CD4-positive, CD25-positive, alpha-beta regulatory T cell (primary cell): ENCODE data around the gene LETMD1. TPM values are rescaled to one million over a fixed set of nuclear protein-coding genes. Genes with fewer than 3 reads are reported as not detected.
"Not testable (repeated sequence)": the region's sequence is repeated elsewhere in the genome, so short reads cannot be mapped to it uniquely, and the experiment has no call there.

Experiments
- ATAC-seq, 2 donors: fragments of 150-1000 bp; cut with Tn5 transposase; one replicate each; pipeline ENCODE4 v1.10.0; 2021; ENCODE audit warnings: low read depth in 2 of 2, moderate number of reproducible peaks in 2 of 2, moderate library complexity in 1 of 2
- DNase-seq, 3 donors: peaks; one replicate each; pipeline versions ENCODE4 v3.0.0 to v3.0.0-alpha.2; 2012 to 2022; ENCODE audit warnings: mixed read lengths in 1 of 3
- H3K27ac ChIP-seq: one replicate; pipeline ENCODE4 v1.7.0; 2013; ENCODE audit warnings: mild to moderate bottlenecking, low read length; ENCODE audit not compliant: insufficient read depth, poor library complexity, severe bottlenecking
- H3K27me3 ChIP-seq: one replicate; pipeline ENCODE4 v1.7.0; 2013; ENCODE audit warnings: low read length; ENCODE audit not compliant: control insufficient read depth, insufficient read depth
- H3K36me3 ChIP-seq: one replicate; pipeline ENCODE4 v1.7.0; 2013; ENCODE audit warnings: mild to moderate bottlenecking, low read length, moderate library complexity; ENCODE audit not compliant: control insufficient read depth, insufficient read depth
- H3K4me1 ChIP-seq: 2 replicates; pipeline ENCODE4 v1.7.0; 2013; ENCODE audit warnings: mild to moderate bottlenecking, low read length; ENCODE audit not compliant: insufficient read depth, control insufficient read depth, poor library complexity, severe bottlenecking
- H3K4me3 ChIP-seq: one replicate; pipeline ENCODE4 v1.7.0; 2013; ENCODE audit warnings: low read depth, mild to moderate bottlenecking, low read length, moderate library complexity
- H3K9me3 ChIP-seq, 2 experiments: 1 replicate in 1 of 2; 2 replicates in 1 of 2; pipeline ENCODE4 v1.7.0; 2013; ENCODE audit warnings: low read length in 2 of 2, mild to moderate bottlenecking in 1 of 2, moderate library complexity in 1 of 2; ENCODE audit not compliant: control insufficient read depth in 2 of 2
- H3K27ac Mint-ChIP-seq, 3 donors: one replicate each; pipeline ENCODE4 v1.8.0; 2020 to 2022; ENCODE audit warnings: mild to moderate bottlenecking in 3 of 3, mixed read lengths in 3 of 3, moderate library complexity in 2 of 3
- H3K27me3 Mint-ChIP-seq: one replicate; pipeline ENCODE4 v1.8.0; 2022; ENCODE audit warnings: mild to moderate bottlenecking, mixed read lengths
- H3K36me3 Mint-ChIP-seq: one replicate; pipeline ENCODE4 v1.8.0; 2020; ENCODE audit warnings: mixed read lengths
- H3K4me1 Mint-ChIP-seq, 4 donors: one replicate each; pipeline ENCODE4 v1.8.0; 2020 to 2022; ENCODE audit warnings: mixed read lengths in 4 of 4, mild to moderate bottlenecking in 1 of 4
- H3K4me3 Mint-ChIP-seq, 4 donors: one replicate each; pipeline ENCODE4 v1.8.0; 2020 to 2022; ENCODE audit warnings: mild to moderate bottlenecking in 4 of 4, mixed read lengths in 4 of 4, moderate library complexity in 3 of 4
- H3K9me3 Mint-ChIP-seq, 7 donors: one replicate each; pipeline ENCODE4 v1.8.0; 2020 to 2022; ENCODE audit warnings: mixed read lengths in 7 of 7, mild to moderate bottlenecking in 3 of 7, moderate library complexity in 2 of 7
- polyA plus RNA-seq, 4 donors: library from polyadenylated mRNA; unstranded; fragments of 300-500 nt; fragmentation: Illumina TruSeq; gene quantifications; one replicate each; pipeline ENCODE4 v1.2.3, GENCODE V29; 2021
- total RNA-seq: library from RNA; stranded (reverse); gene quantifications from one replicate; pipeline ENCODE4 v1.2.3, GENCODE V29; 2022

The LETMD1 gene
- total and polyA plus RNA-seq, 5 donors from 2014 or later, result 25.3 to 55.9 (median 36.1) TPM

GRCh38 chr12:51008329-51009055 lies 39.6 kb upstream of the LETMD1 start:
- ATAC-seq (no peak), DNase-seq (no peak)
- Mint-ChIP-seq H3K4me1 (peaks cover 20 to 48% (median 35%) of the 10 kb centered on the region in 4 donors), H3K27ac (peak overlapping the region; percentile 85 to 91 (median 86)), H3K27me3 (no peaks in the 10 kb centered on the region), H3K9me3 (peaks cover 0 to 2% (median 0%) of the 10 kb centered on the region in 7 donors), H3K36me3 (peaks cover 23% of the 10 kb centered on the region), H3K4me3 (peak overlapping the region in 2 of 4 donors; percentile 11 to 72)
- Histone ChIP-seq H3K27ac (no peak overlapping the region), H3K4me3 (no peak overlapping the region), H3K4me1 (peaks cover 11% of the 10 kb centered on the region), H3K36me3 (peaks cover 30% of the 10 kb centered on the region), H3K9me3 (no peaks in the 10 kb centered on the region), H3K27me3 (no peaks in the 10 kb centered on the region)

GRCh38 chr12:51009056-51009440 lies 39.1 kb upstream of the LETMD1 start:
- Histone ChIP-seq H3K36me3 (peaks cover 29% of the 10 kb centered on the region), H3K27me3 (no peaks in the 10 kb centered on the region), H3K4me3 (peak overlapping the region; percentile 8), H3K9me3 (no peaks in the 10 kb centered on the region), H3K4me1 (peaks cover 11% of the 10 kb centered on the region), H3K27ac (peak overlapping the region; percentile 52)
- Mint-ChIP-seq H3K36me3 (peaks cover 19% of the 10 kb centered on the region), H3K9me3 (peaks cover 0 to 2% (median 0%) of the 10 kb centered on the region in 7 donors), H3K27ac (peak overlapping the region; percentile 85 to 91 (median 86)), H3K4me3 (peak overlapping the region in 2 of 4 donors; percentile 11 to 72), H3K27me3 (no peaks in the 10 kb centered on the region), H3K4me1 (peaks cover 20 to 46% (median 35%) of the 10 kb centered on the region in 4 donors)
- DNase-seq (peak; percentile 29 to 68 (median 44)), ATAC-seq (peak; percentile 97 to 98)

- Histone ChIP-seq H3K4me3 (no peak overlapping the region), H3K27me3 (no peaks in the 10 kb centered on the region), H3K4me1 (peaks cover 11% of the 10 kb centered on the region), H3K36me3 (peaks cover 7% of the 10 kb centered on the region), H3K9me3 (no peaks in the 10 kb centered on the region), H3K27ac (no peak overlapping the region)
- Mint-ChIP-seq H3K27me3 (no peaks in the 10 kb centered on the region), H3K27ac (peak overlapping the region in 2 of 3 donors; percentile 38 to 50), H3K4me1 (peaks cover 18 to 45% (median 36%) of the 10 kb centered on the region in 4 donors), H3K4me3 (no peak overlapping the region), H3K9me3 (peaks cover 0 to 2% (median 0%) of the 10 kb centered on the region in 7 donors), H3K36me3 (peaks cover 4% of the 10 kb centered on the region)
- ATAC-seq (no peak), DNase-seq (no peak)
Observed at GRCh38 chr12:51011955-51012354, 36.2 kb upstream of the LETMD1 start.

GRCh38 chr12:51012570-51013236 lies 35.4 kb upstream of the LETMD1 start:
- Histone ChIP-seq H3K4me3 (no peak overlapping the region), H3K27ac (no peak overlapping the region), H3K9me3 (no peaks in the 10 kb centered on the region), H3K27me3 (no peaks in the 10 kb centered on the region), H3K36me3 (peaks cover 4% of the 10 kb centered on the region), H3K4me1 (peaks cover 11% of the 10 kb centered on the region)
- Mint-ChIP-seq H3K36me3 (peaks cover 4% of the 10 kb centered on the region), H3K27me3 (no peaks in the 10 kb centered on the region), H3K4me3 (peak overlapping the region in 1 of 4 donors; percentile 18), H3K27ac (peak overlapping the region in 2 of 3 donors; percentile 44 to 56), H3K4me1 (peaks cover 24 to 51% (median 38%) of the 10 kb centered on the region in 4 donors), H3K9me3 (peaks cover 0 to 2% (median 0%) of the 10 kb centered on the region in 7 donors)
- ATAC-seq, result no peak
- no peak for DNase-seq

- Mint-ChIP-seq H3K4me1 (peaks cover 25 to 51% (median 38%) of the 10 kb centered on the region in 4 donors), H3K9me3 (peaks cover 0 to 2% (median 0%) of the 10 kb centered on the region in 7 donors), H3K36me3 (peaks cover 4% of the 10 kb centered on the region), H3K27ac (peak overlapping the region in 1 of 3 donors; percentile 44), H3K27me3 (no peaks in the 10 kb centered on the region), H3K4me3 (no peak overlapping the region)
- Histone ChIP-seq H3K4me3 (no peak overlapping the region), H3K4me1 (peaks cover 11% of the 10 kb centered on the region), H3K27me3 (no peaks in the 10 kb centered on the region), H3K27ac (no peak overlapping the region), H3K36me3 (no peaks in the 10 kb centered on the region), H3K9me3 (no peaks in the 10 kb centered on the region)
- ATAC-seq (no peak), DNase-seq (no peak)
Observed at GRCh38 chr12:51013441-51013840, 34.7 kb upstream of the LETMD1 start.

GRCh38 chr12:51014467-51014866 lies 33.7 kb upstream of the LETMD1 start:
- H3K27me3 ChIP-seq, ATAC-seq, H3K36me3 ChIP-seq, H3K27ac ChIP-seq, H3K36me3 Mint-ChIP-seq, H3K4me3 ChIP-seq, H3K4me1 ChIP-seq, H3K4me3 Mint-ChIP-seq, H3K9me3 Mint-ChIP-seq, H3K27me3 Mint-ChIP-seq, H3K27ac Mint-ChIP-seq, DNase-seq, H3K9me3 ChIP-seq: not testable (repeated sequence)
- peaks cover 25 to 46% (median 32%) of the 10 kb centered on the region in 4 donors for H3K4me1 Mint-ChIP-seq

- H3K27me3 Mint-ChIP-seq, result no peaks in the 10 kb centered on the region
- ATAC-seq (no peak), DNase-seq (no peak)
- H3K27ac Mint-ChIP-seq, result no peak overlapping the region
- H3K27me3 ChIP-seq, result no peaks in the 10 kb centered on the region
- no peaks in the 10 kb centered on the region for H3K9me3 ChIP-seq
- no peak overlapping the region for H3K4me3 ChIP-seq
- no peaks in the 10 kb centered on the region for H3K36me3 Mint-ChIP-seq
- no peaks in the 10 kb centered on the region for H3K36me3 ChIP-seq
- H3K27ac ChIP-seq, result no peak overlapping the region
- H3K4me1 Mint-ChIP-seq, result peaks cover 21 to 49% (median 36%) of the 10 kb centered on the region in 4 donors
- peak overlapping the region in 1 of 4 donors; percentile 13 for H3K4me3 Mint-ChIP-seq
- H3K9me3 Mint-ChIP-seq, result peaks cover 0 to 2% (median 0%) of the 10 kb centered on the region in 7 donors
- peaks cover 6% of the 10 kb centered on the region for H3K4me1 ChIP-seq
Observed at GRCh38 chr12:51017452-51017851, 30.7 kb upstream of the LETMD1 start.
